SU-DHL-6 (cell line): ENCODE measurements around the gene LAPTM4A.

Source experiments
- CTCF ChIP-seq: fragments of 200-600 bp; sonication (generic); IDR thresholded peaks from one replicate; pipeline ENCODE4 v1.5.1; 2017; ENCODE audit warnings: antibody characterized with exemption, mild to moderate bottlenecking, low read length, moderate library complexity; ENCODE audit not compliant: insufficient read depth, poor library complexity, severe bottlenecking
- EZH2phosphoT487 ChIP-seq: fragments of 200-600 bp; sonication (generic), shearing (Covaris generic); conservative IDR thresholded peaks from 2 replicates; pipeline ENCODE4 v1.6.1; 2018; ENCODE audit warnings: mild to moderate bottlenecking, antibody characterized with exemption, low read length, moderate library complexity, mixed read lengths

DNA sequence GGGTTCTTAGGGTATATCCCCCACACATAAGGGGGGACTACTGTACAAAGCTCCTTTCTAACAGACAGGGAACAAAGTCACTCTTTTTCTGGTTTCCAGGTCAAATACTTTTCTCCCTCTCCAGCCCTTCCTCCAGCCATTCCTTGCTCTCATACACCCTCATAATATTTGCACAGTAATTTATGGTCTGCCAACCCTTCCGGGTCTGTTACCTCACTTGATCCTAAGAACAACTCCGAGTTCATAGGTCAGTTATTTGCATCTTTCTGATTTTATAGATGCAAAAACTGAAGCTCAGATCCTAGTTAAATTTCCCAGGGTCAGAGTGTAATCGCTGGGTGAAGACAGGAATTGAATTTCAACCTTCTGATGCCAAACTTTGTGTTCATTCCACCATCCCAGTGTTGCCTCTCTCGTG, 24.2 kb downstream of the LAPTM4A start:
- TF ChIP-seq CTCF: no peak
- TF ChIP-seq EZH2phosphoT487: no peak
